Measurements from ENCODE around the gene LRRC19.

DNA sequence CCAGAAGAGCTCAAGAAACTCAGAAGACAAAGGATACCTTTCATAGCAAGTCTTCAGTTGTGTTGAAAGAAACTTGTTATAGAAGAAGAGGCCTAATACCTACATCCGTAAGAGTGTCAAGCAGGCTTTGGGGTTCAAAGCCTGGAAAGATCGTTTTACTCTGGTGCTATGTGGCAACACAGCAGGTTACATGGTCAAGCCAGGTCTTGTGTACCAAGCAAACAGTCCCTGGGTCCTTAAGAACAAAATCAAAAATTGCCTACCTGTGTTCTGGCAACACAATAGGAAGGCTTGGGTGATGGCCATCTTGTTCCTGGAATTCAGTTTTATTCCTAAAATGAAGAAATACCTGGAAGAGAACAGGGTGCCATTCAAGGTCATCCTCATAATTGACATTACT, 32.0 kb upstream of the LRRC19 start:
- TF ChIP-seq, protein P1, sequence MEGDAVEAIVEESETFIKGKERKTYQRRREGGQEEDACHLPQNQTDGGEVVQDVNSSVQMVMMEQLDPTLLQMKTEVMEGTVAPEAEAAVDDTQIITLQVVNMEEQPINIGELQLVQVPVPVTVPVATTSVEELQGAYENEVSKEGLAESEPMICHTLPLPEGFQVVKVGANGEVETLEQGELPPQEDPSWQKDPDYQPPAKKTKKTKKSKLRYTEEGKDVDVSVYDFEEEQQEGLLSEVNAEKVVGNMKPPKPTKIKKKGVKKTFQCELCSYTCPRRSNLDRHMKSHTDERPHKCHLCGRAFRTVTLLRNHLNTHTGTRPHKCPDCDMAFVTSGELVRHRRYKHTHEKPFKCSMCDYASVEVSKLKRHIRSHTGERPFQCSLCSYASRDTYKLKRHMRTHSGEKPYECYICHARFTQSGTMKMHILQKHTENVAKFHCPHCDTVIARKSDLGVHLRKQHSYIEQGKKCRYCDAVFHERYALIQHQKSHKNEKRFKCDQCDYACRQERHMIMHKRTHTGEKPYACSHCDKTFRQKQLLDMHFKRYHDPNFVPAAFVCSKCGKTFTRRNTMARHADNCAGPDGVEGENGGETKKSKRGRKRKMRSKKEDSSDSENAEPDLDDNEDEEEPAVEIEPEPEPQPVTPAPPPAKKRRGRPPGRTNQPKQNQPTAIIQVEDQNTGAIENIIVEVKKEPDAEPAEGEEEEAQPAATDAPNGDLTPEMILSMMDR (IDR thresholded peaks at IDR 0.05 in 8 of 11, conservative IDR thresholded peaks at IDR 0.05 in 3 of 11): no peak
- no peak for TF ChIP-seq POLR2A (IDR thresholded peaks at IDR 0.05)
